ENCODE data around the gene PTGDR2.

The PTGDR2 gene

DNA sequence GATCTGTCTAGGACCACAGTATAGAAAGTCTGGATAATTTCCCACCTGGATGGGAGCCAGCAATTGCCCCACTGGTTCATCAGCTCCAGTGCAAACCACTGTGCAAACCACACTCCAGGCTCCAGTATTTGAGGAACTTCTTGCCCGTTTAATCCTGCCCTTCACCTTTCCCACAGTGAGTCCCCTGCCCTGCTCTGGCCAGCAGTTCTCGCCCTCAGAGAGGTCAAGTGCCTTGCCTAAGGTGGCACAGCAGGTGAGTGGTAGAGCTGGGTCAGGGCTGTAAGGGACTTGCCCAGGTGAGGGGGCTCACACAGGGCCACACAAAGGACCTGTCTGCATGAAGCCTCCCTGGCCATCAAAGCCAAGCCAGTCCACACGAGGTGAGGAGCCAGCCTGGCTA is 46.5 kb downstream of the PTGDR2 start:
- DNase-seq: no peak

DNA sequence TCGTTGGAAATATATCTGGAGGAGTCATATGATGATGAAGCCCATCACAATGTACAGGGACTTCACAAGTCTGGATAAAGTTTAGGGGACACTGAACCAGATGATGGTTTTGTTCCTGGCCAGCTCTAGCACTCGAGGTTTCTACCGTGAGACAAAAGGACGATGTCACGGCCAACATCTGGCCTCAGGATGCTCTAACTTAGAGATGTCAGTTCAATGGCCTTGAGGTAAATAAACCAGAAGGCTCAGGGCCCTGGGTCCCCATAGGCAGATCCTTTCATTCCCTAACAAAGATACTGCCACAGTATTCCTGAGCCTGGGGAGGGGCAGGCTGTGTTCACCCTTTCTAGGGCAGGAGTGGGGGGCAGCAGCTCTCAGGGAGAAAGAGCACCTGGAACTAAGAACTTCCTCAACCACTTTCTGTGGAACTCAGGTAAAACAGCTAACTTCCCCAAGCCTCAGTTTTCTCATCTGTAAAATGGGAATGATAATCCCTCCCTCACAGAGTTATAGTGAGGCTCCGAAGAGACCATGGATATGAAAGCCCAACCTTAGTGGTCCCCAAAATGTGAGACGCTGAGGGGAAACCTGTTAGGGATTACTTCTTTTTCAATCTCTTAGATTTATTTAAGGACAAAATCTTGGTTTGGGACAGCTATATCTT is 52.3 kb downstream of the PTGDR2 start:
- no peak for DNase-seq

DNA sequence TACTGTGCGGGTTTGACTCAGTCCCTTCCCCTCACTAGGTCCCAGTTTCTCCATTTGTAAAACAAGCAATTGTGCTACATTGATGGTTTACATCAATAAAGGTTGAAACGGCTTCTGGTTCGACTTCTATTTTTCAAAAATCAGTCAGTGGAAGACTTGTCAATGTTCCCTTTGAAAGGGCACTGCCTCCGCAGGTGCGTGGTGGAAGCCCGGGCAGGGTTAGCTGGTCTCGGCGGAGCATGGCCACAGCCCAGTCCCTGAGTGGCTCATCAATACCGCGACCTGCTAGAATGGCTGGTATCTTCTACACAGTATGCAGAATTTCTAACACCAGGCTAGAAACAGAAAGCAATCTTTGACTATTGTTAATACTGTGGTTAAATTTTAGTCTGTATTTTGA is 54.6 kb downstream of the PTGDR2 start:
- DNase-seq: no peak
